ENCODE data around the gene TTC21A. TPM values are rescaled to one million over a fixed set of nuclear protein-coding genes. Genes with fewer than 3 reads are reported as not detected.

The TTC21A gene
- total RNA-seq, 3 donors from 2014 or later = 6.2 to 11.1 (median 7.2) TPM

DNA sequence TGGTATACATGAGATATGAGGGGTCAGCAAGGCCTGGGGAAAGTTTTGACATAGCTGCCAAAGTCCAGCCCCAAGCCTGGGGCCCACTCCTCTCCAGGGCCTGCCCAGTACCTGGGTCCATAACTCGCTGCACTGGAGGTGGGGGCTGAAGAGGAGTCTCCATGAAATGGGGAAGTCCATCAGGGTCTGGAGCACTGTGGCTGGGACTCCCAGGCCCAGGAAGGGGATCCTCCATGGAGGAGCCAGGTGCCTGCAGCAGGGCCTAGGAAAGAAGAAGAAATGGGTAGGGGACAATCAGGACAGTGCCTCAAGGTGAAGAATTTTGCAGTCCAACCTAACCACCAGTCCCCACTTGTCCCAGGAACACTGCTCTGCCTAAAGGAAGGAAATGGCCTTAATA is 8.2 kb upstream of the TTC21A start:
- no peak overlapping the region for H3K4me3 ChIP-seq
- ATAC-seq = no peak
- intact Hi-C loops (cut with DNase I, micrococcal nuclease) = no loop called here
- no peak for DNase-seq
- TF ChIP-seq, protein P1, sequence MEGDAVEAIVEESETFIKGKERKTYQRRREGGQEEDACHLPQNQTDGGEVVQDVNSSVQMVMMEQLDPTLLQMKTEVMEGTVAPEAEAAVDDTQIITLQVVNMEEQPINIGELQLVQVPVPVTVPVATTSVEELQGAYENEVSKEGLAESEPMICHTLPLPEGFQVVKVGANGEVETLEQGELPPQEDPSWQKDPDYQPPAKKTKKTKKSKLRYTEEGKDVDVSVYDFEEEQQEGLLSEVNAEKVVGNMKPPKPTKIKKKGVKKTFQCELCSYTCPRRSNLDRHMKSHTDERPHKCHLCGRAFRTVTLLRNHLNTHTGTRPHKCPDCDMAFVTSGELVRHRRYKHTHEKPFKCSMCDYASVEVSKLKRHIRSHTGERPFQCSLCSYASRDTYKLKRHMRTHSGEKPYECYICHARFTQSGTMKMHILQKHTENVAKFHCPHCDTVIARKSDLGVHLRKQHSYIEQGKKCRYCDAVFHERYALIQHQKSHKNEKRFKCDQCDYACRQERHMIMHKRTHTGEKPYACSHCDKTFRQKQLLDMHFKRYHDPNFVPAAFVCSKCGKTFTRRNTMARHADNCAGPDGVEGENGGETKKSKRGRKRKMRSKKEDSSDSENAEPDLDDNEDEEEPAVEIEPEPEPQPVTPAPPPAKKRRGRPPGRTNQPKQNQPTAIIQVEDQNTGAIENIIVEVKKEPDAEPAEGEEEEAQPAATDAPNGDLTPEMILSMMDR (IDR thresholded peaks at IDR 0.05) = no peak
- H3K4me1 ChIP-seq (ENCODE audit: low read depth) = peaks cover 10% of the 10 kb centered on the region
- H3K9me3 ChIP-seq = no peaks in the 10 kb centered on the region
- no peaks in the 10 kb centered on the region for H3K36me3 ChIP-seq (ENCODE audit: low read depth)

DNA sequence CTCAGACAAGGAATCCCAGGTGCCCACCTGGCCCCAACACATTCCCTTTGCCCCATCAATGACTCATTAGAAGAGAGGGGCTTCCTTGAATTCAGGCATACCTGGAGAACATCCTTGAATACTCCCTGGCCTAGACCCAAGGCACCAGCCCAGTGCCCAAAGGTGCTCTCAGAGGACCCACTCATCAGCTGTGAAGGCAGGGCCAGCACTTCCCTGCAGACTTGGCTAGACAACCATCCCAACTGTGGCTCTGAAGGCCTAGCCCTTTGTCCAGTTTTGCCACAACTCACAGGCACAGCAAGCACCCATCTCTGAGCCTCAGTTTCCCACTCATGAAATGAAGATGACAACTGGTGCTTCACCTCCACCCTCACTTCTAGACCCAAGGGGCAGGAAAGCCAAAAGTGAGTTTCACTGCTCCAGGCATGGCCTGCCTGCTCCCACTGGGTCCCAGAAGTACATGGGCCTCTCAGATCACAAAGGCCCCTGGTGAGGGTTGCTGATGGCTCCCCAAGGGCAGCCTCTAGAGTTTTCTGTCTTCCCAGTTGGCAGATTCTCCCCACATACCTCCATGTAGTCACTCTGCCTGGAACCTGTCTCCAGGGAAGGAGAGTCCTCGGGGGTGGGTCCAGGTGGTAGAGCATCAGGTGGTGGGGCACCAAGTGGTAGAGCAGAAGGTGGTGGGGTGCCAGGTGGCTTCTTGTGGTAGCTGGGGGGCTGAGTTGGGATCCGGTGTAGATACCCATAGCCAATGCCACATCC is 7.6 kb upstream of the TTC21A start:
- H3K4me3 ChIP-seq = no peak overlapping the region
- H3K9me3 ChIP-seq = no peaks in the 10 kb centered on the region
- intact Hi-C loops (cut with DNase I, micrococcal nuclease) = no loop called here
- no peaks in the 10 kb centered on the region for H3K36me3 ChIP-seq (ENCODE audit: low read depth)
- ATAC-seq = no peak
- TF ChIP-seq, protein P1 (IDR thresholded peaks at IDR 0.05) = no peak
- H3K4me1 ChIP-seq (ENCODE audit: low read depth) = peaks cover 14% of the 10 kb centered on the region
- DNase-seq = no peak

DNA sequence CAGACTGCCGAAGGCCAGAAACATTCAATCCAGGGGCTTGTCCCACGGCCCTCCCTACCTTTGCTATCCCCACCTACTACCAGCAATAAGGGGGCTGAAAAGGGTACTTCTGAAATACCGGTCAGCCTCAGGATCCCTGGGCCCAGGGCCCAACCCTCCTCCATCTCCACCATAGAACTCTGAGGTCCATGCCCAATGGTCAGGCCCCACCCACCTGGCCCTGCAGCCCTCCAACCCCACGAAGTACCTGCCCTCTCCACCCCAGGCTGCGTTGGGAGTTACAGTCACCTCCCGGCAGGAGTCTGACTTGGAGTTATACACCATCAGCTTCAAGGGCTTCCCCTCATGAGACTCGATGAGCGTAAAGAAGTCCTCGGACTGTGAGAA is 7.0 kb upstream of the TTC21A start:
- DNase-seq (no peak), ATAC-seq (no peak)

DNA sequence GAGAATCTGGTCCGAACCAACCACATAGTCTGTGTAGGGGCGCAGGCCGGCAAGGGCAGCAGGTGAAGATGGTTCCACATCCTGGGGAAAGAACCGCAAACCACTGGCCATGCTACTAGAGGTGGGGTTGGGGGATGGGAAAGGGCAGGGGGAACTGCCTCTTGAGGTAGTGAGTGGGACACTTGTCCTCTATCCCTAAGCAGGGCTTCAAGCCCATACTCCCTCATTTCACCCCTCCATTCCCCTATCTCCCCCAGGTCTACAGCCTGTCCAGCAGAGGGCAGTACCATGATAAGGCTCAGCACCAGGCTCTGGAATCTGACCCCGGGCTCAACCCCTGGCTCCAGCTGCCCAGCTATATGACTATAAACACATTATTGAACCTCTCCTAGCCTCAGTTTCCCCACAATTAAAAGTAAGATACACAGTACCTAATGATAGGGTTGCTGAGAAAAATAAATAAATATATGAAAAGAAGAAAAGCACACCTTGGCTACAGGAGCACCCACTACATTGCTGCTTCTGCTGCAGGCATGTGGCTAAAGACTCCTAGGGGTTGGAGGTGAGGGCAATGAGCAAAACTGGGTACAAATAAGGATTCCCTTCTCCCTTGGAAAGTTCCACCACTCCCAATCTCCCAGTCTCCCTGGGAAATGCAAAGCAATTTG is 6.3 kb upstream of the TTC21A start:
- Histone ChIP-seq H3K36me3 (ENCODE audit: low read depth) (no peaks in the 10 kb centered on the region), H3K9me3 (no peaks in the 10 kb centered on the region), H3K4me1 (ENCODE audit: low read depth) (peaks cover 26% of the 10 kb centered on the region), H3K4me3 (no peak overlapping the region)
- TF ChIP-seq, protein P1 (IDR thresholded peaks at IDR 0.05) = peak; percentile 31
- peak in 1 of 3 donors; percentile 49 for DNase-seq
- peak; percentile 75 for ATAC-seq
- intact Hi-C loops (cut with DNase I, micrococcal nuclease) = no loop called here

More for the DNA sequence above, 7.0 kb upstream of the TTC21A start:
- TF ChIP-seq, protein P1 (IDR thresholded peaks at IDR 0.05) = no peak
- intact Hi-C loops (cut with DNase I, micrococcal nuclease) = no loop called here
- Histone ChIP-seq H3K4me1 (ENCODE audit: low read depth) (peaks cover 19% of the 10 kb centered on the region), H3K36me3 (ENCODE audit: low read depth) (no peaks in the 10 kb centered on the region), H3K4me3 (no peak overlapping the region), H3K9me3 (no peaks in the 10 kb centered on the region)

DNA sequence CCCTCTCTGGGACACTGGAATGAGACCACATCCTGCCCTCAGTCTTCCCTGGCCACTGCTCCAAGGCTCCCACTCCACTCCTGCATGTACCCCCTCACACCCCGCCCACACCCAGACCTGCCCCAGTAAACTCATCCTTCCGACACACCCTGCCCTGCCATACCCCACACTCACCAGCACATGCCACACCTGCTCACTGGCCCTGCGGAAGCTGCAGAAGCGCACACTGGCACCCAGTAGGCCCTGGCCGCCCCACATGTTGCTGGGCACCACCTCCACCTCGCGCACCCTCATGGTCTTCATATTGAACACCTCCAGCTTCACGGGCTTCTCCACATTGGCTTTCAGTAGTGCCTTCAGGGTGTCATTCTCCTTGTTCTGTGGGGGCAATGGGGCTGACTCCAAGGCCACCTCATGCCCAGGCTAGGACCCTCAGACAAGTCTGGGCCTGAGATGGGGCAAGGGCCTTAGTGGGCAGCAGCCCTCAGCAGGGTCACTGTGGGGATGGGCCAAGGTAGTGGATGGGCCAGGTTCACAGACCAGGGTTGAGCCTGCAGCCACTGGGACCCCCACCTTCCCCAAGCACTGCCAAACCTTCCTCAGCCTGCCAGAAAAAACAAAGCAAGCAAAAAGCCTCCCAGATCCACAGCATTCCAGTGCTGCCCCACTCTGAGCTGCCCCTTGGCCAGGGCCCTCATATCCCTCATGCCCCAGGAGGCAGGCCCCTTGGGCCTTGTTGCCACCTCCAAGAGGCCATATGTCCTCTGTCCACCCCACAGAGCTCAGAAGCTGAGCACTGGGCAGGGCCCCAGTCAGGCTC is 4.8 kb upstream of the TTC21A start:
- Histone ChIP-seq H3K4me1 (ENCODE audit: low read depth) (peaks cover 31% of the 10 kb centered on the region), H3K4me3 (no peak overlapping the region), H3K36me3 (ENCODE audit: low read depth) (no peaks in the 10 kb centered on the region), H3K9me3 (no peaks in the 10 kb centered on the region)
- intact Hi-C loops (cut with DNase I, micrococcal nuclease) = no loop called here
- TF ChIP-seq, protein P1 (IDR thresholded peaks at IDR 0.05) = no peak
- ATAC-seq = no peak
- no peak for DNase-seq

Measured in mucosa of descending colon (tissue), 3 donors.